HepG2 (cell line): ENCODE measurements around the gene GASK1A. TPM values are rescaled to one million over a fixed set of nuclear protein-coding genes. Genes with fewer than 3 reads are reported as not detected.

Source experiments
- ATAC-seq: fragments of 200-7000 bp; cut with Tn5 transposase; 3 replicates; pipeline ENCODE4 v1.9.1; 2020; ENCODE audit warnings: mild to moderate bottlenecking, moderate library complexity
- BruUV-seq: library from RNA; stranded (reverse); fragments of 400-500 nt; replicated peaks from 2 replicates; lab custom pipeline; 2021; lab: Mats Ljungman, UMichigan
- CTCF ChIA-PET: fragments of 300-600 bp; formaldehyde crosslinking; extraction: SDS; loops from one replicate; lab custom pipeline; 2021; ENCODE audit warnings: low total read pairs, inconsistent platforms, low intra/inter-chr PET ratio; lab: Yijun Ruan, JAX
- POLR2A ChIA-PET: fragments of 350-600 bp; sonication (Branson Sonifier 250); formaldehyde crosslinking; loops from one replicate; lab custom pipeline; 2020; ENCODE audit warnings: antibody characterized with exemption, inconsistent platforms; lab: Yijun Ruan, JAX
- DNase-seq: peaks from one replicate; pipeline ENCODE4 v3.0.0-alpha.2; 2015; ENCODE audit warnings: low spot score
- FAIRE-seq: peaks from 3 replicates; lab custom pipeline; 2011; peaks lifted over from hg19 to GRCh38; lab: Jason Lieb, UNC
- H2AFZ ChIP-seq: one replicate; pipeline ENCODE4 v1.6.1; 2011; ENCODE audit warnings: low read length, inconsistent platforms
- H3K27ac ChIP-seq: fragments of 300-600 bp; 3 replicates; pipeline ENCODE4 v1.8.0; 2011; ENCODE audit warnings: mixed run types, mild to moderate bottlenecking, mixed read lengths, low read length, inconsistent platforms; ENCODE audit not compliant: insufficient read depth; ENCODE audit errors: extremely low read length
- H3K27me3 ChIP-seq, 2 experiments: fragments of 200-600 bp in 1 of 2; 2 replicates in 1 of 2; 3 replicates in 1 of 2; pipeline versions ENCODE4 v1.6.0 to v1.8.0; 2011; ENCODE audit warnings: low read length in 2 of 2, mild to moderate bottlenecking in 2 of 2, moderate library complexity in 2 of 2, inconsistent platforms in 1 of 2; ENCODE audit not compliant: insufficient read depth in 2 of 2, control insufficient read depth in 1 of 2
- H3K36me3 ChIP-seq, 2 experiments: fragments of 200-600 bp in 1 of 2; replicated peaks in 1 of 2; 2 replicates in 1 of 2; 3 replicates in 1 of 2; pipeline versions ENCODE4 v1.5.1 to v1.8.0; 2011; ENCODE audit warnings: low read length in 2 of 2, inconsistent platforms in 1 of 2; ENCODE audit not compliant: insufficient read depth in 2 of 2, control insufficient read depth in 1 of 2
- H3K4me1 ChIP-seq: 2 replicates; pipeline ENCODE4 v1.5.1; 2012; ENCODE audit warnings: low read length, inconsistent platforms; ENCODE audit not compliant: insufficient read depth
- H3K4me2 ChIP-seq: 2 replicates; pipeline ENCODE4 v1.6.0; 2011; ENCODE audit warnings: low read depth, low read length, inconsistent platforms
- H3K4me3 ChIP-seq, 3 experiments: fragments of 200-600 bp in 1 of 3; sonication (generic), shearing (Covaris generic) in 1 of 3; replicated peaks in 1 of 3; 2 replicates each; pipeline ENCODE4 v1.5.1; 2011 to 2016; ENCODE audit warnings: low read length in 3 of 3, inconsistent platforms in 2 of 3, low read depth in 2 of 3, mild to moderate bottlenecking in 2 of 3, control low read depth in 1 of 3, mixed read lengths in 1 of 3; ENCODE audit not compliant: insufficient read depth in 1 of 3
- H3K79me2 ChIP-seq: one replicate; pipeline ENCODE4 v1.6.1; 2011; ENCODE audit warnings: low read length, inconsistent platforms; ENCODE audit not compliant: insufficient read depth
- H3K9ac ChIP-seq: 2 replicates; pipeline ENCODE4 v1.6.0; 2011; ENCODE audit warnings: mild to moderate bottlenecking, low read depth, low read length, inconsistent platforms; ENCODE audit not compliant: insufficient read depth
- H3K9me3 ChIP-seq: 2 replicates; pipeline ENCODE4 v1.5.1; 2012; ENCODE audit warnings: mild to moderate bottlenecking, low read length
- H4K20me1 ChIP-seq: 2 replicates; pipeline ENCODE4 v1.6.0; 2011; ENCODE audit warnings: inconsistent platforms, mild to moderate bottlenecking, low read length, moderate library complexity; ENCODE audit not compliant: insufficient read depth
- BHLHE40 ChIP-seq: IDR thresholded peaks from 2 replicates; pipeline ENCODE4 v1.6.1; 2011; ENCODE audit warnings: low read length, improper control_type of control experiment
- CC2D1A ChIP-seq: sonication (generic); formaldehyde crosslinking; IDR thresholded peaks from 2 replicates; pipeline ENCODE4 v1.8.1; 2023; ENCODE audit warnings: mild to moderate bottlenecking, missing genetic modification reagents
- CCAR2 ChIP-seq: fragments of 200-400 bp; formaldehyde crosslinking; optimal IDR thresholded peaks from 2 replicates; pipeline ENCODE3; 2018; ENCODE audit warnings: low read depth, mild to moderate bottlenecking, low read length, moderate library complexity
- ESRRA ChIP-seq: sonication (generic); formaldehyde crosslinking; IDR thresholded peaks from 2 replicates; pipeline ENCODE4 v1.5.1; 2020; ENCODE audit warnings: mild to moderate bottlenecking, low read depth, missing genetic modification reagents
- KLF13 ChIP-seq: sonication (generic); formaldehyde crosslinking; IDR thresholded peaks from 2 replicates; pipeline ENCODE4 v1.4.0; 2020; ENCODE audit warnings: mild to moderate bottlenecking, missing genetic modification reagents
- NR2C2 ChIP-seq: sonication (generic); formaldehyde crosslinking; IDR thresholded peaks from 2 replicates; pipeline ENCODE4 v1.4.0; 2020; ENCODE audit warnings: missing genetic modification reagents, mild to moderate bottlenecking, moderate library complexity, borderline replicate concordance
- PAF1 ChIP-seq: IDR thresholded peaks from 2 replicates; pipeline ENCODE4 v1.6.1; 2016; ENCODE audit warnings: missing genetic modification reagents, missing compliant biosample characterization
- SRY ChIP-seq: sonication (generic); formaldehyde crosslinking; IDR thresholded peaks from 2 replicates; pipeline ENCODE4 v1.8.0; 2022; ENCODE audit warnings: mild to moderate bottlenecking, missing genetic modification reagents
- ZFP41 ChIP-seq: sonication (generic); formaldehyde crosslinking; IDR thresholded peaks from 2 replicates; pipeline ENCODE4 v1.4.0; 2020; ENCODE audit warnings: mild to moderate bottlenecking, missing genetic modification reagents, borderline replicate concordance
- ZKSCAN5 ChIP-seq: sonication (generic); formaldehyde crosslinking; IDR thresholded peaks from 2 replicates; pipeline ENCODE4 v1.5.1; 2020; ENCODE audit warnings: mild to moderate bottlenecking, missing genetic modification reagents
- ZNF432 ChIP-seq: sonication (generic); formaldehyde crosslinking; IDR thresholded peaks from 2 replicates; pipeline ENCODE4 v1.5.0; 2020; ENCODE audit warnings: missing genetic modification reagents, mild to moderate bottlenecking, borderline replicate concordance
- ZSCAN29 ChIP-seq: sonication (generic); formaldehyde crosslinking; conservative IDR thresholded peaks from 2 replicates; pipeline ENCODE4 v1.4.0; 2020; ENCODE audit warnings: mild to moderate bottlenecking, missing genetic modification reagents
- ZSCAN9 ChIP-seq: IDR thresholded peaks from 2 replicates; pipeline ENCODE4 v1.6.1; 2016; ENCODE audit warnings: borderline replicate concordance
- WGBS: methylation state at CpG from one replicate; pipeline ENCODE4 v1.1.6; 2017; ENCODE audit warnings: low lambda C conversion rate; 5-methylcytosine and 5-hydroxymethylcytosine counted together
- in situ Hi-C: cut with HindIII; loops from 2 replicates; pipeline ENCODE4 v1.10.0; 2017; ENCODE audit warnings: low pct_unique_long_range_greater_than_20kb; ENCODE audit not compliant: extremely low pct_ligation_motif_present
- intact Hi-C: fragments of 100-400 bp; cut with micrococcal nuclease; formaldehyde crosslinking; loops from one replicate; pipeline ENCODE4 v1.10.0; 2022; ENCODE audit not compliant: unreplicated experiment
- polyA plus RNA-seq, 8 experiments: library from polyadenylated mRNA; depleted of rRNA in 3 of 8; stranded (reverse) in 7 of 8; unstranded in 1 of 8; fragments of >200 nt; fragmentation: Illumina TruSeq in 4 of 8; extraction: Trizol in 4 of 8; gene quantifications; 2 replicates each; pipeline versions ENCODE4 v1.2.1 to v1.2.3, GENCODE V29; 2011 to 2016; ENCODE audit warnings: low read depth in 4 of 8, missing spikeins in 1 of 8, mixed read lengths in 1 of 8; ENCODE audit not compliant: insufficient read depth in 1 of 8
- total RNA-seq, 5 experiments: library from RNA; depleted of rRNA; stranded (reverse); fragments of >200 nt; fragmentation: Illumina TruSeq; extraction: Trizol; gene quantifications; 2 replicates each; pipeline ENCODE4 v1.2.3, GENCODE V29; 2016; ENCODE audit warnings: low read depth in 1 of 5
- TF ChIP-seq, protein P1 (sequence below): sonication (generic); formaldehyde crosslinking; IDR thresholded peaks from 2 replicates; pipeline ENCODE4 v1.4.0; 2020; ENCODE audit warnings: mild to moderate bottlenecking, missing genetic modification reagents

Gene GASK1A
- total and polyA plus RNA-seq, 2 of the 13 experiments (the other 11 are each of a cell fraction or from before 2014, with no cell fraction given): not detected

DNA sequence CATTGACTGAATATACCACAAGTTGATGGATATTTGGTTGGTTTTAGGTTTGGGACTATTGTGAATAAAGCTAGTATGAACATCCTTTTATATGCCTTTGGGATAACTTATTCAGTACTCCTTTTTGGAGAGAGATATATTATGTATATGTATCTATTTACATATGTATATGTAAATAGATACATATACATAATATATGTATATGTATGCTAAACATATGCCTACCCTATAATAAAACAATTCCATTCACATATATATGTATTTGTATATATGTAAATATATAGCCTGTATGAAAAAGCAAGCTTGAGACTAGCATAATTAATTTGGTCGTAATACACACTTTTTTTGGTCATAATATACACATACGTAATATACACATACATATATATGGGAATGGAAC is 15.8 kb upstream of the GASK1A start:
- Histone ChIP-seq H3K79me2 (no peaks in the 10 kb centered on the region), H3K4me1 (no peaks in the 10 kb centered on the region), H3K27me3 (no peaks in the 10 kb centered on the region), H3K9ac (no peak overlapping the region), H3K4me3 (no peak overlapping the region), H2AFZ (no peak overlapping the region), H3K27ac (no peak overlapping the region), H4K20me1 (no peaks in the 10 kb centered on the region), H3K4me2 (no peak overlapping the region), H3K9me3 (no peaks in the 10 kb centered on the region), H3K36me3 (no peaks in the 10 kb centered on the region)
- 11% methylated on average over 2 of the region's 2 CpGs for WGBS
- FAIRE-seq (no peak), DNase-seq (no peak), ATAC-seq (no peak)
- no TSS peak for BruUV-seq
- TF ChIP-seq SRY (no peak), ZSCAN29 (no peak), CCAR2 (no peak), PAF1 (CRISPR knock-in tag) (no peak), ZKSCAN5 (CRISPR knock-in tag) (no peak), ZNF432 (CRISPR knock-in tag) (no peak), ZFP41 (CRISPR knock-in tag) (no peak), ESRRA (CRISPR knock-in tag) (no peak), ZSCAN9 (CRISPR knock-in tag) (no peak), BHLHE40 (no peak), NR2C2 (no peak), CC2D1A (CRISPR knock-in tag) (no peak), KLF13 (CRISPR knock-in tag) (no peak)
- TF ChIP-seq, protein P1, sequence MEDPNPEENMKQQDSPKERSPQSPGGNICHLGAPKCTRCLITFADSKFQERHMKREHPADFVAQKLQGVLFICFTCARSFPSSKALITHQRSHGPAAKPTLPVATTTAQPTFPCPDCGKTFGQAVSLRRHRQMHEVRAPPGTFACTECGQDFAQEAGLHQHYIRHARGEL (CRISPR knock-in tag): no peak
- intact Hi-C loops: no loop called here
- CTCF ChIA-PET: interaction anchor here (2.4 kb wide), 1 partner anchor 108 kb away, joined by 8 read pairs; no protein-coding TSS in a partner anchor
- POLR2A ChIA-PET: no interaction called here
- in situ Hi-C loops: loop anchor here (5.0 to 25.0 kb wide), 3 partner anchors 112 to 549 kb away; no protein-coding TSS in a partner anchor
